Fibroblast of the aortic adventitia (primary cell): Measurements from ENCODE around the gene ZNF101. TPM values are rescaled to one million over a fixed set of nuclear protein-coding genes. Genes with fewer than 3 reads are reported as not detected.
"Not testable (repeated sequence)": the region's sequence is repeated elsewhere in the genome, so short reads cannot be mapped to it uniquely, and the experiment has no call there.

Source experiments
- DNase-seq: peaks from one replicate; pipeline ENCODE4 v3.0.0-alpha.2; 2010; ENCODE audit warnings: low read depth
- H3K4me3 ChIP-seq: 2 replicates; pipeline ENCODE4 v1.5.1; 2011; ENCODE audit warnings: low read depth, mild to moderate bottlenecking, control low read depth, low read length, moderate library complexity
- total RNA-seq: library from RNA; depleted of rRNA; stranded (reverse); fragments of >200 nt; gene quantifications from 2 replicates; pipeline ENCODE4 v1.2.3, GENCODE V29; 2012; ENCODE audit warnings: low replicate concordance
- TF ChIP-seq, protein P1 (sequence below): IDR thresholded peaks from 2 replicates; pipeline ENCODE4 v1.5.1; 2011; ENCODE audit warnings: mild to moderate bottlenecking, low read length, control low read depth, inconsistent platforms; ENCODE audit not compliant: insufficient read depth

Gene ZNF101
- total RNA-seq, 1 donor: 6.8 TPM

- no peak overlapping the region for H3K4me3 ChIP-seq
- TF ChIP-seq, protein P1, sequence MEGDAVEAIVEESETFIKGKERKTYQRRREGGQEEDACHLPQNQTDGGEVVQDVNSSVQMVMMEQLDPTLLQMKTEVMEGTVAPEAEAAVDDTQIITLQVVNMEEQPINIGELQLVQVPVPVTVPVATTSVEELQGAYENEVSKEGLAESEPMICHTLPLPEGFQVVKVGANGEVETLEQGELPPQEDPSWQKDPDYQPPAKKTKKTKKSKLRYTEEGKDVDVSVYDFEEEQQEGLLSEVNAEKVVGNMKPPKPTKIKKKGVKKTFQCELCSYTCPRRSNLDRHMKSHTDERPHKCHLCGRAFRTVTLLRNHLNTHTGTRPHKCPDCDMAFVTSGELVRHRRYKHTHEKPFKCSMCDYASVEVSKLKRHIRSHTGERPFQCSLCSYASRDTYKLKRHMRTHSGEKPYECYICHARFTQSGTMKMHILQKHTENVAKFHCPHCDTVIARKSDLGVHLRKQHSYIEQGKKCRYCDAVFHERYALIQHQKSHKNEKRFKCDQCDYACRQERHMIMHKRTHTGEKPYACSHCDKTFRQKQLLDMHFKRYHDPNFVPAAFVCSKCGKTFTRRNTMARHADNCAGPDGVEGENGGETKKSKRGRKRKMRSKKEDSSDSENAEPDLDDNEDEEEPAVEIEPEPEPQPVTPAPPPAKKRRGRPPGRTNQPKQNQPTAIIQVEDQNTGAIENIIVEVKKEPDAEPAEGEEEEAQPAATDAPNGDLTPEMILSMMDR: no peak
- no peak for DNase-seq
Measured at GRCh38 chr19:19691683-19692082, 23.0 kb downstream of the ZNF101 start.

DNA sequence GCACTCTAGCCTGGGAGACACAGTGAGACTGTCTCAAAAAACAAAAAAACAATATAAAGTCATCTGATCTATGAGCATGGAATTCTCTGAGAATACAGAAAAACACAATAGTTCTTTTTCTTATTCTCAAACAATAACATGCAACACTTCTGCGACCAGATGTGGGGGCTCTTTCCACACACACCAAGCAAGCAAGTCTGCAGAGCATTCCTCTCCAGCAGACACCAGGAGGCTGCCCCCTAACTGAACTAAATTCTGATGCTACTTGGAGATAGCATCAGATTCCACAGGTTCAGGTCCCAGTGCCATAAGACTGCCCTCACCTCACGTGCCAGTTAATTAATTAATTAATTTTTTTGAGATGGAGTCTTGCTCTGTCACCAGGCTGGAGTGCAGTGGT is 27.7 kb downstream of the ZNF101 start:
- no peak overlapping the region for H3K4me3 ChIP-seq
- TF ChIP-seq, protein P1: no peak
- DNase-seq: no peak

DNA sequence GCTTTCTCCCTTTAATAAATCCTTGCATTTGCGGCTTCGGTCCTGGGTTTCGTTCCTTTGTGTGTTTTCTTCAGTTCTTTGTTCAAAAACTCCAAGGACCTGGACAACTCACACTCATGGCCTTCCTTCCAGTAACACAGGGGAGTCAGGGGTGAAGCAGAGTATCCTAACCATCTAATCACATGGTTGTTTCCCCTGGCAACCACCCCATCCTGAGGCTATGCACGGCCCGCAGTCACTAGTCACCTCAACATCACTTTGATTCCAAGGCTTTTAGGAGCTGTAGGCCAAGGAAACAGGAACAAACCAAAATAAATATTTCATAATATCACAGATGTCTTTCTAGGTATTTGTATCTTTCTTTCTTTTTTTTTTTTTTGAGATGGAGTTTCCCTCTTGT is 28.9 kb downstream of the ZNF101 start:
- TF ChIP-seq, protein P1: no peak
- no peak for DNase-seq
- H3K4me3 ChIP-seq: no peak overlapping the region

DNA sequence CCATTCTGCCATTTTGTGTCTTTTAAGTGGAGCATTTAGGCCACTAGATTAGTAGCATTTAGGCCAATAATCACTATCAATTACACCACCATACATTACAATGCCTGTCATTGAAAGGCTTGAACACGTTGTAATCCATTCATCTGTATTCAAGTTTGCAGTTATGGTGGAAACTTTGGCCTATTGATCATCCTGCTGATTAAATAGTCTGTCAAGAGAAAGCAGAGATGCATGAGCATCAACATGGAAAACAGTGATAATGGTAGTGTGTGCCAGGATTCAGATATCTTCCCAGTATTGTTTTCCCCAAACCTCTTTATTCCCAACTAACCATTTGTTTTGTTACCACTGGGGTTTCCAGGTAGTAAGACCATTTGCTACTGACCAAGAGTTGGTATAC is 31.9 kb downstream of the ZNF101 start:
- DNase-seq, H3K4me3 ChIP-seq: not testable (repeated sequence)

GRCh38 chr19:19704836-19705235 is 36.2 kb downstream of the ZNF101 start:
- H3K4me3 ChIP-seq: no peak overlapping the region
- DNase-seq: no peak
- TF ChIP-seq, protein P1: no peak

DNA sequence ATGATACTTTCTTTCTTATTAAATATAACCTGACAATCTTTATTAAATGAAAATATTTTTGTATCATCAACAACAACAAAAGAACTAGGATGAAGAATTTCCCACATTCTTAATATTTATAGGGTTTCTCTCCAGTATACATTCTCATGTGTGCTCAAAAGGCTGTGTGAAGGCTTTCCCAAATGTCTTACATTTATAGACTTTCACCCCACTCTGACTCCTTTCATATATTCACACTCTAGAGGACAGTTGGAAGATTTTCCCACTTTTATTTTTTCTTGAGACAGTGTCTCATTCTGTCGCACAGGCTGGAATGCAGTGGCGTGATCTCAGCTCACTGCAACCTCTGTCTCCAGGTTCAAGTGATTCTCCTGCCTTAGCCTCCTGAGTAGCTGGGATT is 41.9 kb downstream of the ZNF101 start:
- H3K4me3 ChIP-seq: no peak overlapping the region
- DNase-seq: no peak
- TF ChIP-seq, protein P1: no peak

- no peak for DNase-seq
- H3K4me3 ChIP-seq: no peak overlapping the region
- TF ChIP-seq, protein P1: no peak
Measured at GRCh38 chr19:19711306-19711933, 42.8 kb downstream of the ZNF101 start.
